Stomach (tissue), 9 donors: ENCODE results near the gene DNM3. TPM values are rescaled to one million over a fixed set of nuclear protein-coding genes. Genes with fewer than 3 reads are reported as not detected.

Experiments used
- DNase-seq, 2 donors: peaks; one replicate each; pipeline versions ENCODE4 v3.0.0 to v3.0.0-alpha.2; 2013 to 2019
- H3K27ac ChIP-seq, 5 donors: fragments of 200-600 bp in 4 of 5; sonication (generic) in 4 of 5; one replicate each; pipeline ENCODE4 v1.5.1; 2013 to 2019; ENCODE audit warnings: mild to moderate bottlenecking in 1 of 5, moderate library complexity in 1 of 5
- H3K27me3 ChIP-seq, 3 donors: fragments of 200-600 bp; sonication (generic); one replicate each; pipeline ENCODE4 v1.5.1; 2017 to 2019; ENCODE audit warnings: mixed run types in 1 of 3
- H3K36me3 ChIP-seq, 4 donors: fragments of 200-600 bp; sonication (generic); 1 replicate in 3 of 4; 2 replicates in 1 of 4; pipeline ENCODE4 v1.5.1; 2016 to 2019
- H3K4me1 ChIP-seq, 4 donors: fragments of 200-600 bp; sonication (generic); one replicate each; pipeline ENCODE4 v1.5.1; 2016 to 2019
- H3K4me3 ChIP-seq, 4 donors: fragments of 200-600 bp; sonication (generic) in 3 of 4; one replicate each; pipeline ENCODE4 v1.5.1; 2016 to 2019; ENCODE audit warnings: mild to moderate bottlenecking in 1 of 4
- H3K9me3 ChIP-seq, 4 donors: fragments of 200-600 bp; sonication (generic); one replicate each; pipeline ENCODE4 v1.5.1; 2016 to 2019
- CTCF ChIP-seq, 7 experiments: fragments of 450-650 bp in 4 of 7; fragments of 200-600 bp in 3 of 7; sonication (generic) in 3 of 7; IDR thresholded peaks; one replicate each; pipeline ENCODE4 v1.5.1; 2016 to 2019; ENCODE audit warnings: antibody characterized with exemption in 7 of 7, control low read depth in 2 of 7, mild to moderate bottlenecking in 1 of 7
- EP300 ChIP-seq: sonication (generic); formaldehyde crosslinking; IDR thresholded peaks from one replicate; pipeline ENCODE4 v1.6.1; 2017; ENCODE audit warnings: antibody characterized with exemption
- POLR2A ChIP-seq, 4 donors: fragments of 450-650 bp; IDR thresholded peaks; one replicate each; pipeline ENCODE4 v1.6.1; 2016; ENCODE audit warnings: antibody characterized with exemption in 4 of 4, control low read depth in 2 of 4, mild to moderate bottlenecking in 1 of 4, moderate library complexity in 1 of 4
- POLR2AphosphoS5 ChIP-seq, 3 donors: sonication (generic); formaldehyde crosslinking; IDR thresholded peaks; one replicate each; pipeline ENCODE4 v1.6.1; 2016; ENCODE audit warnings: antibody characterized with exemption in 3 of 3
- WGBS, 5 donors: extraction: QIAGEN DNeasy Blood & Tissue Kit in 3 of 5; methylation state at CpG; one replicate each; pipeline versions ENCODE4 v1.1.5 to v1.1.7; 2013 to 2018; 5-methylcytosine and 5-hydroxymethylcytosine counted together
- intact Hi-C: fragments of 100-400 bp; cut with DNase I; formaldehyde crosslinking; loops from one replicate; pipeline ENCODE4 v1.15.1; 2023; ENCODE audit warnings: low total_unique reads
- polyA plus RNA-seq, 3 donors: library from polyadenylated mRNA; stranded (reverse); fragments of 200-250 nt; gene quantifications; one replicate each; pipeline ENCODE4 v1.2.3, GENCODE V29; 2013
- total RNA-seq, 5 donors: library from RNA; depleted of rRNA; stranded (reverse); fragments of >200 nt; gene quantifications; one replicate each; pipeline versions ENCODE4 v1.1.0 to v1.2.3, GENCODE V29; 2014 to 2016
- donor health status: healthy with polysubstance abuse.
- donor health status: Bipolar disorder and iron deficiency.
- donor health status: healthy.

Gene DNM3
- total and polyA plus RNA-seq, 8 donors, result 0.58 to 13.8 (median 2.2) TPM

- no peak for DNase-seq
- H3K9me3 ChIP-seq, result no peaks in the 10 kb centered on the region
- no peaks in the 10 kb centered on the region for H3K36me3 ChIP-seq
- WGBS, 5 donors, result 77 to 88% (median 85%) methylated on average over 2 of the region's 2 CpGs
- TF ChIP-seq CTCF (IDR thresholded peaks at IDR 0.05), result no peak
- no peak for TF ChIP-seq EP300
- TF ChIP-seq POLR2A (IDR thresholded peaks at IDR 0.05), result no peak
- TF ChIP-seq POLR2AphosphoS5 (IDR thresholded peaks at IDR 0.05), result no peak
- H3K4me1 ChIP-seq, result no peaks in the 10 kb centered on the region
- intact Hi-C loops, result no loop called here
- H3K27me3 ChIP-seq, result no peaks in the 10 kb centered on the region
- H3K27ac ChIP-seq, result no peak overlapping the region
- H3K4me3 ChIP-seq, result no peak overlapping the region
Measured at GRCh38 chr1:171994293-171994692, 153.0 kb downstream of the DNM3 start.

GRCh38 chr1:171995573-171995972, 154.3 kb downstream of the DNM3 start:
- no peak for TF ChIP-seq POLR2AphosphoS5 (IDR thresholded peaks at IDR 0.05)
- TF ChIP-seq CTCF (IDR thresholded peaks at IDR 0.05), result no peak
- TF ChIP-seq POLR2A (IDR thresholded peaks at IDR 0.05), result no peak
- TF ChIP-seq EP300, result no peak
- H3K4me1 ChIP-seq, result no peaks in the 10 kb centered on the region
- H3K27ac ChIP-seq, result no peak overlapping the region
- H3K4me3 ChIP-seq, result no peak overlapping the region
- no peak for DNase-seq
- intact Hi-C loops, result no loop called here
- no peaks in the 10 kb centered on the region for H3K36me3 ChIP-seq
- no peaks in the 10 kb centered on the region for H3K9me3 ChIP-seq
- H3K27me3 ChIP-seq, result no peaks in the 10 kb centered on the region
- 82 to 91% (median 88%) methylated on average over 3 of the region's 3 CpGs for WGBS, 5 donors

- Histone ChIP-seq H3K27me3 (no peaks in the 10 kb centered on the region), H3K4me3 (no peak overlapping the region), H3K27ac (no peak overlapping the region), H3K9me3 (no peaks in the 10 kb centered on the region), H3K4me1 (no peaks in the 10 kb centered on the region), H3K36me3 (no peaks in the 10 kb centered on the region)
- no peak for DNase-seq
- TF ChIP-seq POLR2AphosphoS5 (IDR thresholded peaks at IDR 0.05) (no peak), EP300 (no peak), POLR2A (IDR thresholded peaks at IDR 0.05) (no peak), CTCF (IDR thresholded peaks at IDR 0.05) (no peak)
- intact Hi-C loops, result no loop called here
- 90 to 97% (median 95%) methylated on average over 1 of the region's 1 CpG for WGBS, 5 donors
Measured at GRCh38 chr1:171997936-171998335, 156.6 kb downstream of the DNM3 start.

GRCh38 chr1:171998711-171999110, 157.4 kb downstream of the DNM3 start:
- no peak overlapping the region for H3K4me3 ChIP-seq
- H3K9me3 ChIP-seq, result no peaks in the 10 kb centered on the region
- TF ChIP-seq CTCF (IDR thresholded peaks at IDR 0.05), result no peak
- TF ChIP-seq POLR2AphosphoS5 (IDR thresholded peaks at IDR 0.05), result no peak
- no peak for TF ChIP-seq EP300
- no peak for TF ChIP-seq POLR2A (IDR thresholded peaks at IDR 0.05)
- H3K36me3 ChIP-seq, result no peaks in the 10 kb centered on the region
- no peak for DNase-seq
- intact Hi-C loops, result no loop called here
- whole genome bisulfite sequencing, 5 donors, result 78 to 95% (median 90%) methylated on average over 2 of the region's 2 CpGs
- H3K27ac ChIP-seq, result no peak overlapping the region
- H3K4me1 ChIP-seq, result no peaks in the 10 kb centered on the region
- H3K27me3 ChIP-seq, result no peaks in the 10 kb centered on the region
